ENCODE data around the gene EPHA5.

DNA sequence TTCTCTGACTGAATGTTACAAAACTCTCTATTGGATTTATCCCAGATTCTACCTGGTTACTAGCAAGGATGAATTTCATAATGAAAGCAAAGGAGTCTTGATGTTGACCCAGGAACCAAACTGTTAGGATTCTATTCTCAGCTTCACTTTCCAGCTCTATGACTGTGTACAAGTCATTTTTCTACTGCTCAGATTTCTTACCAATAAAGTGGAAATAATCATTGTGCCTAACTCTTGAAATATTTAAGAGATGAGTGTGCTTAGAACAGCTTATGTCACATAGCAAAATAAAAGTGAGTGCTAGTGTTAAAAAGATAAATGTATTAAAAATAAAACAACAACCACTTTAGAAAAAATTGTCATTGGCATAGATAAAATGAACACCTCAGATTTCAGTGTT is 45.6 kb downstream of the EPHA5 start:
- TF ChIP-seq, protein P1, sequence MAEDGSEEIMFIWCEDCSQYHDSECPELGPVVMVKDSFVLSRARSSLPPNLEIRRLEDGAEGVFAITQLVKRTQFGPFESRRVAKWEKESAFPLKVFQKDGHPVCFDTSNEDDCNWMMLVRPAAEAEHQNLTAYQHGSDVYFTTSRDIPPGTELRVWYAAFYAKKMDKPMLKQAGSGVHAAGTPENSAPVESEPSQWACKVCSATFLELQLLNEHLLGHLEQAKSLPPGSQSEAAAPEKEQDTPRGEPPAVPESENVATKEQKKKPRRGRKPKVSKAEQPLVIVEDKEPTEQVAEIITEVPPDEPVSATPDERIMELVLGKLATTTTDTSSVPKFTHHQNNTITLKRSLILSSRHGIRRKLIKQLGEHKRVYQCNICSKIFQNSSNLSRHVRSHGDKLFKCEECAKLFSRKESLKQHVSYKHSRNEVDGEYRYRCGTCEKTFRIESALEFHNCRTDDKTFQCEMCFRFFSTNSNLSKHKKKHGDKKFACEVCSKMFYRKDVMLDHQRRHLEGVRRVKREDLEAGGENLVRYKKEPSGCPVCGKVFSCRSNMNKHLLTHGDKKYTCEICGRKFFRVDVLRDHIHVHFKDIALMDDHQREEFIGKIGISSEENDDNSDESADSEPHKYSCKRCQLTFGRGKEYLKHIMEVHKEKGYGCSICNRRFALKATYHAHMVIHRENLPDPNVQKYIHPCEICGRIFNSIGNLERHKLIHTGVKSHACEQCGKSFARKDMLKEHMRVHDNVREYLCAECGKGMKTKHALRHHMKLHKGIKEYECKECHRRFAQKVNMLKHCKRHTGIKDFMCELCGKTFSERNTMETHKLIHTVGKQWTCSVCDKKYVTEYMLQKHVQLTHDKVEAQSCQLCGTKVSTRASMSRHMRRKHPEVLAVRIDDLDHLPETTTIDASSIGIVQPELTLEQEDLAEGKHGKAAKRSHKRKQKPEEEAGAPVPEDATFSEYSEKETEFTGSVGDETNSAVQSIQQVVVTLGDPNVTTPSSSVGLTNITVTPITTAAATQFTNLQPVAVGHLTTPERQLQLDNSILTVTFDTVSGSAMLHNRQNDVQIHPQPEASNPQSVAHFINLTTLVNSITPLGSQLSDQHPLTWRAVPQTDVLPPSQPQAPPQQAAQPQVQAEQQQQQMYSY (CRISPR knock-in tag; IDR thresholded peaks at IDR 0.05) = no peak
- TF ChIP-seq, protein P2, sequence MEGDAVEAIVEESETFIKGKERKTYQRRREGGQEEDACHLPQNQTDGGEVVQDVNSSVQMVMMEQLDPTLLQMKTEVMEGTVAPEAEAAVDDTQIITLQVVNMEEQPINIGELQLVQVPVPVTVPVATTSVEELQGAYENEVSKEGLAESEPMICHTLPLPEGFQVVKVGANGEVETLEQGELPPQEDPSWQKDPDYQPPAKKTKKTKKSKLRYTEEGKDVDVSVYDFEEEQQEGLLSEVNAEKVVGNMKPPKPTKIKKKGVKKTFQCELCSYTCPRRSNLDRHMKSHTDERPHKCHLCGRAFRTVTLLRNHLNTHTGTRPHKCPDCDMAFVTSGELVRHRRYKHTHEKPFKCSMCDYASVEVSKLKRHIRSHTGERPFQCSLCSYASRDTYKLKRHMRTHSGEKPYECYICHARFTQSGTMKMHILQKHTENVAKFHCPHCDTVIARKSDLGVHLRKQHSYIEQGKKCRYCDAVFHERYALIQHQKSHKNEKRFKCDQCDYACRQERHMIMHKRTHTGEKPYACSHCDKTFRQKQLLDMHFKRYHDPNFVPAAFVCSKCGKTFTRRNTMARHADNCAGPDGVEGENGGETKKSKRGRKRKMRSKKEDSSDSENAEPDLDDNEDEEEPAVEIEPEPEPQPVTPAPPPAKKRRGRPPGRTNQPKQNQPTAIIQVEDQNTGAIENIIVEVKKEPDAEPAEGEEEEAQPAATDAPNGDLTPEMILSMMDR (IDR thresholded peaks at IDR 0.05) = no peak
- TF ChIP-seq, protein P3, sequence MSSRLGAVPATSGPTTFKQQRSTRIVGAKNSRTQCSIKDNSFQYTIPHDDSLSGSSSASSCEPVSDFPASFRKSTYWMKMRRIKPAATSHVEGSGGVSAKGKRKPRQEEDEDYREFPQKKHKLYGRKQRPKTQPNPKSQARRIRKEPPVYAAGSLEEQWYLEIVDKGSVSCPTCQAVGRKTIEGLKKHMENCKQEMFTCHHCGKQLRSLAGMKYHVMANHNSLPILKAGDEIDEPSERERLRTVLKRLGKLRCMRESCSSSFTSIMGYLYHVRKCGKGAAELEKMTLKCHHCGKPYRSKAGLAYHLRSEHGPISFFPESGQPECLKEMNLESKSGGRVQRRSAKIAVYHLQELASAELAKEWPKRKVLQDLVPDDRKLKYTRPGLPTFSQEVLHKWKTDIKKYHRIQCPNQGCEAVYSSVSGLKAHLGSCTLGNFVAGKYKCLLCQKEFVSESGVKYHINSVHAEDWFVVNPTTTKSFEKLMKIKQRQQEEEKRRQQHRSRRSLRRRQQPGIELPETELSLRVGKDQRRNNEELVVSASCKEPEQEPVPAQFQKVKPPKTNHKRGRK (CRISPR knock-in tag; IDR thresholded peaks at IDR 0.05; ENCODE audit: borderline replicate concordance) = no peak
- TF ChIP-seq USF1 (CRISPR knock-in tag; IDR thresholded peaks at IDR 0.05) = no peak
- no peak for TF ChIP-seq IRF1 (CRISPR knock-in tag; IDR thresholded peaks at IDR 0.05)
- no peak for TF ChIP-seq AFF4 (CRISPR knock-in tag; IDR thresholded peaks at IDR 0.05; ENCODE audit: borderline replicate concordance)
- TF ChIP-seq OVOL2 (CRISPR knock-in tag; IDR thresholded peaks at IDR 0.05; ENCODE audit: borderline replicate concordance) = no peak
- no peak for TF ChIP-seq ZBTB43 (CRISPR knock-in tag; IDR thresholded peaks at IDR 0.05)
- TF ChIP-seq ZNF138 (CRISPR knock-in tag; conservative IDR thresholded peaks at IDR 0.05) = no peak
- no peak for TF ChIP-seq TEAD1 (CRISPR knock-in tag; IDR thresholded peaks at IDR 0.05)
- TF ChIP-seq PRRX2 (CRISPR knock-in tag; IDR thresholded peaks at IDR 0.05) = no peak
- TF ChIP-seq JUN (CRISPR knock-in tag; IDR thresholded peaks at IDR 0.05) = no peak
- no peak for TF ChIP-seq CREM (CRISPR knock-in tag; IDR thresholded peaks at IDR 0.05)
- no peak for TF ChIP-seq ETV6 (CRISPR knock-in tag; IDR thresholded peaks at IDR 0.05)

Measured in WTC11 (cell line).